AG04449 (cell line): Measurements from ENCODE around the gene DENND1B.

Experiments
- CTCF ChIA-PET: fragments of 350-600 bp; formaldehyde crosslinking; extraction: SDS; loops from one replicate; lab custom pipeline; 2021; ENCODE audit warnings: antibody characterized with exemption; lab: Yijun Ruan, JAX
- POLR2A ChIA-PET: fragments of 400-600, 350-600 bp; formaldehyde crosslinking; extraction: SDS; loops from one replicate; lab custom pipeline; 2020; ENCODE audit warnings: antibody characterized with exemption, inconsistent platforms; lab: Yijun Ruan, JAX
- DNase-seq: peaks from one replicate; pipeline ENCODE4 v3.0.0-alpha.2; 2010; ENCODE audit warnings: low read depth, low spot score
- H3K4me3 ChIP-seq: 2 replicates; pipeline ENCODE4 v1.5.1; 2011; ENCODE audit warnings: low read depth, mild to moderate bottlenecking, control low read depth, low read length
- CTCF ChIP-seq: IDR thresholded peaks from one replicate; pipeline ENCODE4 v1.5.1; 2011; ENCODE audit warnings: mild to moderate bottlenecking, moderate library complexity, low read length, control low read depth, inconsistent platforms; ENCODE audit not compliant: insufficient read depth; ENCODE audit errors: missing control alignments

The DENND1B gene

GRCh38 chr1:197744979-197745378 lies 30.3 kb downstream of the DENND1B start:
- ChIA-PET CTCF (no interaction called here), POLR2A (no interaction called here)
- TF ChIP-seq CTCF: no peak
- no peak overlapping the region for H3K4me3 ChIP-seq
- DNase-seq: no peak

- no peak for TF ChIP-seq CTCF
- CTCF ChIA-PET: no interaction called here
- DNase-seq: no peak
- POLR2A ChIA-PET: no interaction called here
- no peak overlapping the region for H3K4me3 ChIP-seq
Measured at GRCh38 chr1:197743578-197743977, 31.7 kb downstream of the DENND1B start.

- no peak for DNase-seq
- no peak overlapping the region for H3K4me3 ChIP-seq
- no peak for TF ChIP-seq CTCF
- CTCF ChIA-PET: no interaction called here
- POLR2A ChIA-PET: no interaction called here
Measured at GRCh38 chr1:197740992-197741391, 34.3 kb downstream of the DENND1B start.

- CTCF ChIA-PET: interaction anchor here (1.5 kb wide), 1 partner anchor 130 kb away, joined by 8 read pairs; no protein-coding TSS in a partner anchor
- DNase-seq: no peak
- no peak overlapping the region for H3K4me3 ChIP-seq
- TF ChIP-seq CTCF: no peak
- POLR2A ChIA-PET: no interaction called here
Measured at GRCh38 chr1:197738927-197739326, 36.4 kb downstream of the DENND1B start.

- ChIA-PET CTCF (interaction anchor here (0.9 to 1.0 kb wide), 2 partner anchors 19 to 179 kb away, joined by 3 read pairs; partner anchors contain the start of gene LHX9), POLR2A (no interaction called here)
- no peak for TF ChIP-seq CTCF
- no peak for DNase-seq
- no peak overlapping the region for H3K4me3 ChIP-seq
Measured at GRCh38 chr1:197737916-197738315, 37.4 kb downstream of the DENND1B start.

- TF ChIP-seq CTCF: no peak
- CTCF ChIA-PET: interaction anchor here (1.0 kb wide), 1 partner anchor 10 kb away, joined by 4 read pairs; no protein-coding TSS in a partner anchor
- POLR2A ChIA-PET: no interaction called here
- H3K4me3 ChIP-seq: no peak overlapping the region
- DNase-seq: peak; percentile 74
Measured at GRCh38 chr1:197736685-197737084, 38.6 kb downstream of the DENND1B start.
